Natural killer cell (primary cell): ENCODE measurements around the gene CHD5. TPM values are rescaled to one million over a fixed set of nuclear protein-coding genes. Genes with fewer than 3 reads are reported as not detected.

Experiments used
- ATAC-seq, 3 donors: fragments of 150-1000 bp in 2 of 3; fragments of 200-7000 bp in 1 of 3; cut with Tn5 transposase; 1 replicate in 1 of 3; 2 replicates in 2 of 3; pipeline ENCODE4 v1.10.0; 2021; ENCODE audit warnings: mild to moderate bottlenecking in 2 of 3, moderate library complexity in 2 of 3
- DNase-seq, 2 donors: peaks; one replicate each; pipeline versions ENCODE4 v3.0.0 to v3.0.0-alpha.2; 2013 to 2021; ENCODE audit warnings: mixed read lengths in 1 of 2
- H3K27ac ChIP-seq: one replicate; pipeline ENCODE4 v1.5.1; 2013; ENCODE audit warnings: mild to moderate bottlenecking, low read length
- H3K27me3 ChIP-seq: one replicate; pipeline ENCODE4 v1.6.1; 2013; ENCODE audit warnings: low read length; ENCODE audit not compliant: control insufficient read depth, insufficient read depth
- H3K36me3 ChIP-seq: one replicate; pipeline ENCODE4 v1.6.1; 2013; ENCODE audit warnings: low read length; ENCODE audit not compliant: control insufficient read depth, insufficient read depth
- H3K4me1 ChIP-seq: one replicate; pipeline ENCODE4 v1.6.1; 2013; ENCODE audit warnings: low read length; ENCODE audit not compliant: control insufficient read depth, insufficient read depth
- H3K4me3 ChIP-seq: one replicate; pipeline ENCODE4 v1.5.1; 2013; ENCODE audit warnings: low read length
- H3K9me3 ChIP-seq: one replicate; pipeline ENCODE4 v1.6.1; 2013; ENCODE audit warnings: low read length; ENCODE audit not compliant: control insufficient read depth, insufficient read depth
- H3K27ac Mint-ChIP-seq, 2 donors: one replicate each; pipeline ENCODE4 v1.8.0; 2022; ENCODE audit warnings: mild to moderate bottlenecking in 2 of 2, mixed read lengths in 2 of 2, moderate library complexity in 1 of 2
- H3K27me3 Mint-ChIP-seq, 2 donors: one replicate each; pipeline ENCODE4 v1.8.0; 2022; ENCODE audit warnings: low read depth in 2 of 2, mixed read lengths in 2 of 2
- H3K36me3 Mint-ChIP-seq: one replicate; pipeline ENCODE4 v1.8.0; 2022; ENCODE audit warnings: mixed read lengths
- H3K4me1 Mint-ChIP-seq, 2 donors: one replicate each; pipeline ENCODE4 v1.8.0; 2022; ENCODE audit warnings: mixed read lengths in 2 of 2
- H3K4me3 Mint-ChIP-seq: one replicate; pipeline ENCODE4 v1.8.0; 2022; ENCODE audit warnings: mild to moderate bottlenecking, moderate library complexity, mixed read lengths
- H3K9me3 Mint-ChIP-seq, 2 donors: one replicate each; pipeline ENCODE4 v1.8.0; 2022; ENCODE audit warnings: mixed read lengths in 2 of 2
- WGBS: methylation state at CpG from one replicate; pipeline ENCODE4 v1.1.7; 2013; ENCODE audit warnings: missing lambda C conversion rate; ENCODE audit not compliant: insufficient coverage; 5-methylcytosine and 5-hydroxymethylcytosine counted together
- intact Hi-C: fragments of 100-400 bp; cut with micrococcal nuclease; formaldehyde crosslinking; loops from one replicate; pipeline ENCODE4 v1.14.2; 2022
- total RNA-seq, 4 donors: library from RNA; stranded (reverse); fragments of 120-200 nt in 1 of 4; gene quantifications; one replicate each; pipeline versions ENCODE4 v1.2.3 to v1.2.4, GENCODE V29; 2013 to 2022
- TF ChIP-seq, protein P1 (sequence below): fragments of 200-600 bp; IDR thresholded peaks from one replicate; pipeline ENCODE4 v1.8.0; 2022; ENCODE audit warnings: antibody characterized with exemption

The CHD5 gene
- total RNA-seq, 3 donors from 2014 or later (not counting 1 experiment from before 2014, with no cell fraction given), result 0.34 to 1.2 (median 0.73) TPM

DNA sequence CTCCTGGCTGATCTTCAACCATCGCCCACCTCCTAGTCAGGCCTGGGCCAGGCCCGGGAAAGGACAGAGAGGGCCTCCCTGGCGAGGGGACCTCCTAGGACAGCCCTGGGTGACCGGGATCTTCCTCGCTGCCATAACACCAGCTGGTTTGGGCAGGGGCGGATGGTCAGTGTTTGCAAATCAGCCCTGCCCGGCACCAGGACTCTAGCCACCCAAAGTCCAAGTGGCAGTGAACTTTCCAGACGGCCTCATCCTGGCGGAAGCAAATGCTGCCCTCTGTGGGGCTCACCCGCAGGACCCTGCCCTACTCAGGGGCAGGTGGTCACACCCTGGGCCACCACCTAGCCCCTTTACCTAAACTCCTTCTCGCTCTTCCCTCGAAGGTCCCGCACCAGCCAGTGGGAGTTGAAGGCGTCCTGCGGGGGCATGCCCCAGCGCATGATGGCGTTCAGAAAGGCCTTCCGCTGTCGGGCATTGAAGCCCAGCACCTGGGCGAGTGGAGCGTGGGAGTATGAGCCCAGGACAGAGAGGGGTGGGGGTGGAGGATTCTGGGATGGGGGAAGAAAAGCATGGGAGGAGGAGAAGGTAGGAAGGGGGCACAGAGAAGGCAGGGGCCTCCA is 55.3 kb downstream of the CHD5 start:
- H3K27me3 Mint-ChIP-seq, result peaks cover 0 to 5% of the 10 kb centered on the region in 2 donors
- Histone ChIP-seq H3K27me3 (no peaks in the 10 kb centered on the region), H3K9me3 (no peaks in the 10 kb centered on the region), H3K4me3 (no peak overlapping the region), H3K27ac (no peak overlapping the region), H3K4me1 (peaks cover 8% of the 10 kb centered on the region), H3K36me3 (no peaks in the 10 kb centered on the region)
- ATAC-seq (no peak), DNase-seq (no peak)
- no peak overlapping the region for H3K27ac Mint-ChIP-seq
- H3K4me3 Mint-ChIP-seq, result no peak overlapping the region
- H3K4me1 Mint-ChIP-seq, result peaks cover 6 to 11% of the 10 kb centered on the region in 2 donors
- TF ChIP-seq, protein P1, sequence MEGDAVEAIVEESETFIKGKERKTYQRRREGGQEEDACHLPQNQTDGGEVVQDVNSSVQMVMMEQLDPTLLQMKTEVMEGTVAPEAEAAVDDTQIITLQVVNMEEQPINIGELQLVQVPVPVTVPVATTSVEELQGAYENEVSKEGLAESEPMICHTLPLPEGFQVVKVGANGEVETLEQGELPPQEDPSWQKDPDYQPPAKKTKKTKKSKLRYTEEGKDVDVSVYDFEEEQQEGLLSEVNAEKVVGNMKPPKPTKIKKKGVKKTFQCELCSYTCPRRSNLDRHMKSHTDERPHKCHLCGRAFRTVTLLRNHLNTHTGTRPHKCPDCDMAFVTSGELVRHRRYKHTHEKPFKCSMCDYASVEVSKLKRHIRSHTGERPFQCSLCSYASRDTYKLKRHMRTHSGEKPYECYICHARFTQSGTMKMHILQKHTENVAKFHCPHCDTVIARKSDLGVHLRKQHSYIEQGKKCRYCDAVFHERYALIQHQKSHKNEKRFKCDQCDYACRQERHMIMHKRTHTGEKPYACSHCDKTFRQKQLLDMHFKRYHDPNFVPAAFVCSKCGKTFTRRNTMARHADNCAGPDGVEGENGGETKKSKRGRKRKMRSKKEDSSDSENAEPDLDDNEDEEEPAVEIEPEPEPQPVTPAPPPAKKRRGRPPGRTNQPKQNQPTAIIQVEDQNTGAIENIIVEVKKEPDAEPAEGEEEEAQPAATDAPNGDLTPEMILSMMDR, result no peak
- WGBS, result 84% methylated on average over 21 of the region's 21 CpGs
- no peaks in the 10 kb centered on the region for H3K9me3 Mint-ChIP-seq
- H3K36me3 Mint-ChIP-seq, result no peaks in the 10 kb centered on the region
- intact Hi-C loops, result no loop called here

DNA sequence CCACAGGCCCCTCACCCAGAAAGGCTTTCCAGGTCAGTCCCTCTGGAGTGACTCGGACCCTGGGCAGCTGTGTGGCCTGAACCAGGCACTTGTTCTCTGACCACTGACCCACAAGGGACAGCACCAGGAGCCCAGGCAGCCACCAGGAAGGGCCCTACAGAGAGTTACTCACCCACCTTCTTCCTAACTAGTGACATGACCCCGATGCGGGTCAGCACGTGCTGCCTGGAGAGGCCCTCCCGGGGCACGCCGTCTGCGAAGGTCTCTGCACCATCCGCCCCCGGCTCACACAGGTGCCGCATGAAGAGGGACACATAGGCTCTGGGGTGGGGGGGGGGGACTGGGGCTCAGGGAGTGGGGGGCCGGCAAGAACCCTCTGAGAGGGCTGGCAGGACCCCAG is 55.8 kb downstream of the CHD5 start:
- Mint-ChIP-seq H3K4me1 (peaks cover 6 to 11% of the 10 kb centered on the region in 2 donors), H3K9me3 (no peaks in the 10 kb centered on the region), H3K27ac (no peak overlapping the region), H3K27me3 (peaks cover 0 to 5% of the 10 kb centered on the region in 2 donors), H3K36me3 (no peaks in the 10 kb centered on the region), H3K4me3 (no peak overlapping the region)
- 95% methylated on average over 9 of the region's 12 CpGs for WGBS
- no peak for ATAC-seq
- Histone ChIP-seq H3K36me3 (no peaks in the 10 kb centered on the region), H3K4me1 (peaks cover 8% of the 10 kb centered on the region), H3K4me3 (no peak overlapping the region), H3K27ac (no peak overlapping the region), H3K9me3 (no peaks in the 10 kb centered on the region), H3K27me3 (no peaks in the 10 kb centered on the region)
- intact Hi-C loops, result no loop called here
- no peak for DNase-seq
- TF ChIP-seq, protein P1, result no peak

- H3K4me3 ChIP-seq, result no peak overlapping the region
- intact Hi-C loops, result no loop called here
- H3K27ac ChIP-seq, result no peak overlapping the region
- DNase-seq, result no peak
- Mint-ChIP-seq H3K4me1 (peaks cover 6 to 11% of the 10 kb centered on the region in 2 donors), H3K9me3 (no peaks in the 10 kb centered on the region), H3K27me3 (peaks cover 0 to 5% of the 10 kb centered on the region in 2 donors), H3K36me3 (no peaks in the 10 kb centered on the region), H3K4me3 (no peak overlapping the region), H3K27ac (no peak overlapping the region)
- no peaks in the 10 kb centered on the region for H3K27me3 ChIP-seq
- peaks cover 8% of the 10 kb centered on the region for H3K4me1 ChIP-seq
- H3K9me3 ChIP-seq, result no peaks in the 10 kb centered on the region
- ATAC-seq, result no peak
- 21% methylated on average over 10 of the region's 10 CpGs for WGBS
- H3K36me3 ChIP-seq, result no peaks in the 10 kb centered on the region
- TF ChIP-seq, protein P1, result no peak
Measured at GRCh38 chr1:6123816-6124215, 56.3 kb downstream of the CHD5 start.

DNA sequence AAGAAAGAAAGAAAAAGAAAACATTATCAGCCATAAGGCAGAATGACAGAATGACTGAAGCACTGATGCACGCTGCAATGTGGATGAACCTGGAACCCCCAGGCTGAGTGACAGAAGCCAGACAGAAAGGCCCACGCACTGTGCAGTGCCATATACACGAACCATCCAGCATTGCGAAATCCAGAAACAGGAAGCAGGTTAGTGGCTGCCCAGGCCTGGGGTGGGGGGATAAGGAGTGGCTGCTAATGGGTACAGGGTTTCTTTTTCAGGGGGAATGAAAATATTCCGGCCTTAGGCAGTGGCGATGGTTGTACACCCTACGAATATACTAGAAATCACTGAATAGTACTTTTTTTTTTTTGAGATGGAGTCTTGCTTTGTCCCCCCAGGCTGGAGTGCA is 57.0 kb downstream of the CHD5 start:
- Mint-ChIP-seq H3K4me1 (peaks cover 6 to 11% of the 10 kb centered on the region in 2 donors), H3K36me3 (no peaks in the 10 kb centered on the region), H3K9me3 (no peaks in the 10 kb centered on the region), H3K4me3 (no peak overlapping the region), H3K27ac (no peak overlapping the region), H3K27me3 (peaks cover 0 to 5% of the 10 kb centered on the region in 2 donors)
- Histone ChIP-seq H3K36me3 (no peaks in the 10 kb centered on the region), H3K4me1 (peaks cover 8% of the 10 kb centered on the region), H3K27ac (no peak overlapping the region), H3K4me3 (no peak overlapping the region), H3K27me3 (no peaks in the 10 kb centered on the region), H3K9me3 (no peaks in the 10 kb centered on the region)
- 30% methylated on average over 5 of the region's 7 CpGs for WGBS
- intact Hi-C loops, result no loop called here
- ATAC-seq (no peak), DNase-seq (no peak)
- TF ChIP-seq, protein P1, result no peak
